ENCODE results near the gene LCP2.

- TF ChIP-seq ATF2 (IDR thresholded peaks at IDR 0.05; ENCODE audit: low read length) (no peak), SRF (IDR thresholded peaks at IDR 0.05; ENCODE audit: low read depth in 2 of 2, low read length in 2 of 2) (no peak), PAX8 (IDR thresholded peaks at IDR 0.05) (no peak), NFYB (IDR thresholded peaks at IDR 0.05; ENCODE audit: insufficient read depth, low read depth, low read length) (no peak), EP300 (IDR thresholded peaks at IDR 0.05; ENCODE audit: borderline replicate concordance in 1 of 2, control insufficient read depth in 1 of 2, low read depth in 2 of 2, low read length in 2 of 2) (no peak), CTCF (IDR thresholded peaks at IDR 0.05 in 2 of 3, conservative IDR thresholded peaks at IDR 0.05 in 1 of 3; ENCODE audit: control insufficient read depth in 2 of 3, extremely low read depth in 1 of 3, insufficient read depth in 1 of 3, low read depth in 3 of 3, low read length in 3 of 3) (no peak), RCOR1 (conservative IDR thresholded peaks at IDR 0.05; ENCODE audit: low read depth, low read length) (no peak), POLR2A (IDR thresholded peaks at IDR 0.05; ENCODE audit: low read depth, low read length) (no peak)
Observed at GRCh38 chr5:170310256-170310926, 12.8 kb upstream of the LCP2 start.
